Measurements from ENCODE around the gene BCL6B.

Gene BCL6B

GRCh38 chr17:6996256-6997011 is 26.4 kb upstream of the BCL6B start:
- Histone ChIP-seq H3K4me1 (ENCODE audit: control insufficient read depth in 1 of 2, insufficient read depth in 2 of 2, low read length in 2 of 2) (no peaks in the 10 kb centered on the region), H3K9ac (ENCODE audit: low read depth in 1 of 2, low read length in 2 of 2) (no peak overlapping the region), H3K9me3 (ENCODE audit: control insufficient read depth in 1 of 2, low read length in 2 of 2) (no peaks in the 10 kb centered on the region), H3K27ac (ENCODE audit: low read depth, low read length) (no peak overlapping the region), H3K27me3 (ENCODE audit: control insufficient read depth in 1 of 2, insufficient read depth in 2 of 2, low read length in 2 of 2) (no peaks in the 10 kb centered on the region), H3K36me3 (ENCODE audit: control insufficient read depth in 1 of 2, insufficient read depth in 2 of 2, low read length in 2 of 2) (peaks cover 10 to 35% of the 10 kb centered on the region in 2 donors), H3K4me3 (ENCODE audit: low read depth in 1 of 2, low read length in 2 of 2) (no peak overlapping the region)

DNA sequence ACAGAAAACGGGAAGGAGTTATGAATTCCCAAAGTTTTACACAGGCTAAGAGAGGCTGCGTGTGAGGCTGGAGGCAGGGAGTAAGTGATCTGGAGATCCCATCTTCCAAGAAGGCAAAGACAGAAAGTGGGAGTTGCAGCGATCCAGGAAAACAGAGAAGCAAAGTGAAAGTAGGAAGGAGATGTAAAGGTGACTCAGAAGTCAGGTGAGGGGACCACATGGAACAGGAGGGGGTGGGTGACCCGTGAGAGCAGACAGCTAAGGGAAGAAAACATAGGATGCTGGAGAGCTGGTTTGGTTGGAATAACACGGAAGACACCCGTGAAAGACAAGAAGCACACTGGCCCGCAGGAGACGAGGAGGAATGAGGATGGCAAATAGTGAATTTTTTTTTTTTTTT is 25.7 kb upstream of the BCL6B start:
- H3K4me1 ChIP-seq (ENCODE audit: control insufficient read depth in 1 of 2, insufficient read depth in 2 of 2, low read length in 2 of 2) = no peaks in the 10 kb centered on the region
- no peaks in the 10 kb centered on the region for H3K9me3 ChIP-seq (ENCODE audit: control insufficient read depth in 1 of 2, low read length in 2 of 2)
- no peak overlapping the region for H3K9ac ChIP-seq (ENCODE audit: low read depth in 1 of 2, low read length in 2 of 2)
- no peak overlapping the region for H3K27ac ChIP-seq (ENCODE audit: low read depth, low read length)
- H3K27me3 ChIP-seq (ENCODE audit: control insufficient read depth in 1 of 2, insufficient read depth in 2 of 2, low read length in 2 of 2) = no peaks in the 10 kb centered on the region
- no peak overlapping the region for H3K4me3 ChIP-seq (ENCODE audit: low read depth in 1 of 2, low read length in 2 of 2)
- peaks cover 16 to 42% of the 10 kb centered on the region in 2 donors for H3K36me3 ChIP-seq (ENCODE audit: control insufficient read depth in 1 of 2, insufficient read depth in 2 of 2, low read length in 2 of 2)

- no peak overlapping the region for H3K27ac ChIP-seq (ENCODE audit: low read depth, low read length)
Observed at GRCh38 chr17:6998855-6999508, 23.9 kb upstream of the BCL6B start.

DNA sequence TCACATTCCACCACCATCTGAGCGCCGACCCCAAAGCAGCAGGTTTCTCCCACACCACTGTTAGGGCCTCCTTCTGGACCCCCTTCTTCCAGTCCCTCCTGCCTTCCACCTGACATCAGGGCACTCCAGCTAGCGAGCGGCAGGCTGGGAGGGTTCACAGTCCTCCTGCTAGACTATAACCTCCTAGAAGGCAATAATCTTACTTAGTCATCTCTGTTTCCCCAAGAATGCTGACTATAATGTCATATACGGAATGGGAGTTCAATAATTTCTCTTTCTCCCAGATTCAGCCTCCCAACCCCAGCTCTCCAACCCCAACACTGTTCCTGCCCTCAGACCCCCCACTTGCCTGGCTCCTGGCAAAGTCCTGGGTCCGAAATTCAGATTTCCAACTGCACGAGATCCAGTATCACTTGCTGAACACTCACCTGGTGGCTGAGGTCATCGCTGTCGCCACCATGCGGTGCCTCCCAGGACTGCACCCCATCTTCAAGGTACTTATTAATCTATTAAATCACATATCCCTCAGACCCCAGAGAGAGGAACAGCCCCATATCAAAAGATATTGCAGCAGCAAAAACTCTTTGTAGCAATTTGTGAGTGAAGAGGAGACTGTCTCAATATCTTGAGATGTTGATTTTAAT is 21.4 kb upstream of the BCL6B start:
- no peaks in the 10 kb centered on the region for H3K27me3 ChIP-seq (ENCODE audit: control insufficient read depth in 1 of 2, insufficient read depth in 2 of 2, low read length in 2 of 2)
- no peaks in the 10 kb centered on the region for H3K9me3 ChIP-seq (ENCODE audit: control insufficient read depth in 1 of 2, low read length in 2 of 2)
- H3K9ac ChIP-seq (ENCODE audit: low read depth in 1 of 2, low read length in 2 of 2) = no peak overlapping the region
- H3K4me1 ChIP-seq (ENCODE audit: control insufficient read depth in 1 of 2, insufficient read depth in 2 of 2, low read length in 2 of 2) = no peaks in the 10 kb centered on the region
- peaks cover 25 to 55% of the 10 kb centered on the region in 2 donors for H3K36me3 ChIP-seq (ENCODE audit: control insufficient read depth in 1 of 2, insufficient read depth in 2 of 2, low read length in 2 of 2)
- H3K27ac ChIP-seq (ENCODE audit: low read depth, low read length) = no peak overlapping the region
- H3K4me3 ChIP-seq (ENCODE audit: low read depth in 1 of 2, low read length in 2 of 2) = no peak overlapping the region

More at GRCh38 chr17:6998855-6999508, 23.9 kb upstream of the BCL6B start:
- Histone ChIP-seq H3K4me3 (ENCODE audit: low read depth in 1 of 2, low read length in 2 of 2) (no peak overlapping the region), H3K4me1 (ENCODE audit: control insufficient read depth in 1 of 2, insufficient read depth in 2 of 2, low read length in 2 of 2) (no peaks in the 10 kb centered on the region), H3K36me3 (ENCODE audit: control insufficient read depth in 1 of 2, insufficient read depth in 2 of 2, low read length in 2 of 2) (peaks cover 25 to 52% of the 10 kb centered on the region in 2 donors), H3K27me3 (ENCODE audit: control insufficient read depth in 1 of 2, insufficient read depth in 2 of 2, low read length in 2 of 2) (no peaks in the 10 kb centered on the region), H3K9ac (ENCODE audit: low read depth in 1 of 2, low read length in 2 of 2) (no peak overlapping the region), H3K9me3 (ENCODE audit: control insufficient read depth in 1 of 2, low read length in 2 of 2) (no peaks in the 10 kb centered on the region)

DNA sequence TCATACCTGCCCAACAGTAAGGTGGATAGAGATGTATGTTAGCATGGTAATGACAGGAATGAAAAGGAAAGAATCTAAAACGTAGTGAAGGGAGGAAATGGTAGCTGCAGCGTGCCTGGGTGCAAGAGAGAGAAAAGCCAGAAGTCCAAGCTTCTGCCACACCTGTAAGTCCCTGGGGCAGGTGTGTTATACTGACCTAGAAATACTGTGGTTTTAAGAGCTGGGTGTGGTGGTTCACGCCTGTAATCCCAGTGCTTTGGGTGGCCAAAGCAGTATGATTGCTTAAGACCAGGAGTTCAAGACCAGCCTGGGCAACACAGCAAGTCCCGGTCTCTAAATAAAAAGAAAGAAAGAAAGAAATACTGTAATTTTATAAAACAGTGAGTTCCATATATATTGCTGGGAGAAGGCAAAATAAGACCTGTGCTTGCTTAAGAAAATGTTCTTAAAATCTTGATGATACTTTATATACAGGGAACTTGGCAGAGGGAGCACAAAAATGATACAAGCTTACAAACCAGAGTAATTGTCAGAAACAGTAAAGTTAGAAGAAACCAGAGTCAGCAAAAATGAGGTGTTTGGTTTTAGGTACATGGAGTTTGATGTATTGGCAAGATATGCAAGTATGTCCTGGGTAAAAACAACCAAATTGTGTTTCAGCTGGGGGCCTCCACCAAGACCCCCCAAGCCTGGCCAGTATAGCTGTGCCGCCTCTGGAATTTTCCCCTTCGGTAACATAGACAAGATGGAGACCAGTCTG is 20.4 kb upstream of the BCL6B start:
- Histone ChIP-seq H3K9me3 (ENCODE audit: control insufficient read depth in 1 of 2, low read length in 2 of 2) (no peaks in the 10 kb centered on the region), H3K36me3 (ENCODE audit: control insufficient read depth in 1 of 2, insufficient read depth in 2 of 2, low read length in 2 of 2) (peaks cover 25 to 48% of the 10 kb centered on the region in 2 donors), H3K27me3 (ENCODE audit: control insufficient read depth in 1 of 2, insufficient read depth in 2 of 2, low read length in 2 of 2) (no peaks in the 10 kb centered on the region), H3K4me1 (ENCODE audit: control insufficient read depth in 1 of 2, insufficient read depth in 2 of 2, low read length in 2 of 2) (no peaks in the 10 kb centered on the region), H3K9ac (ENCODE audit: low read depth in 1 of 2, low read length in 2 of 2) (no peak overlapping the region), H3K27ac (ENCODE audit: low read depth, low read length) (no peak overlapping the region), H3K4me3 (ENCODE audit: low read depth in 1 of 2, low read length in 2 of 2) (no peak overlapping the region)

GRCh38 chr17:7003745-7004144 is 19.1 kb upstream of the BCL6B start:
- no peaks in the 10 kb centered on the region for H3K4me1 ChIP-seq (ENCODE audit: control insufficient read depth in 1 of 2, insufficient read depth in 2 of 2, low read length in 2 of 2)
- H3K9me3 ChIP-seq (ENCODE audit: control insufficient read depth in 1 of 2, low read length in 2 of 2) = no peaks in the 10 kb centered on the region
- H3K36me3 ChIP-seq (ENCODE audit: control insufficient read depth in 1 of 2, insufficient read depth in 2 of 2, low read length in 2 of 2) = peaks cover 23 to 46% of the 10 kb centered on the region in 2 donors
- no peak overlapping the region for H3K9ac ChIP-seq (ENCODE audit: low read depth in 1 of 2, low read length in 2 of 2)
- no peak overlapping the region for H3K27ac ChIP-seq (ENCODE audit: low read depth, low read length)
- H3K27me3 ChIP-seq (ENCODE audit: control insufficient read depth in 1 of 2, insufficient read depth in 2 of 2, low read length in 2 of 2) = no peaks in the 10 kb centered on the region
- no peak overlapping the region for H3K4me3 ChIP-seq (ENCODE audit: low read depth in 1 of 2, low read length in 2 of 2)

DNA sequence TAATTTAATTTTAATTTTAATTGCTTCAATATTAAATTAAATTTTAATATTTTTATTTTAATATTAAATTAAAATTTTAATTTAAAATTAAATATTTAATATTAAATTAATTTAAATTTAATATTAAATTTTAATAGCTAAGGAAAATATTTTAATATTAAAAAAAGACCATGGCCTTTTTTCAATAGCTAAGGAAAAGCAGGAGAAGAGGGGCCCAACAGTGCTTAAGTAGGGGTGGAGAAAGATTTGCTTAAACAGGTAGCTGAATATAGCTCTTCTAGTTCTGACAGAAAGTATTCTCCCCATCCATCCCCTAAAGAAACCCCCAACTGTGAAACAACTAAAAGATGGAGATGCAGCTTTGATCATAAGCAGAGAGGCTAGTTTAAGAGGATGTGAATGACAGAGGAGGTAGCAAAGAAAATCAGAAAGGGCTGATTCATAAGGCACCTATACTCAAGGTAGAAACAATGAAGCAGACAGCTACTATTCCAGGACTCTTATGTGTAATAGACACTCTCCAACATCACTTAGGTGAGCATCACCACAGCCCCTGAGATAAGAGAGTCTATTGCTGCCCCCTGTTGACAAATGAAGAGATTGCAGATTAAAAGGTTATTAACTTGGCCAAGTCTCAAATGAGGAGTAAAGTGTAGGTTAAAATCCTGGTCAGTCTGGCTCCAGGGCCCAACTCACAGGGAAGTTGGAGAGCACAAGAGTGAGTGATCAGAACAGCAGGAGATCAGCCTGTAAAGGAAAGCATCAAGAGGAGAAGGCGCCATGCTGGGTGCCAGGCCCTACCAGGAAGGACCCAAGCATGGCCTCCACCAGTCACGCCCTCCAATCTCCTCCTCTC is 18.2 kb upstream of the BCL6B start:
- no peaks in the 10 kb centered on the region for H3K27me3 ChIP-seq (ENCODE audit: control insufficient read depth in 1 of 2, insufficient read depth in 2 of 2, low read length in 2 of 2)
- H3K36me3 ChIP-seq (ENCODE audit: control insufficient read depth in 1 of 2, insufficient read depth in 2 of 2, low read length in 2 of 2) = peaks cover 18 to 39% of the 10 kb centered on the region in 2 donors
- H3K9me3 ChIP-seq (ENCODE audit: control insufficient read depth in 1 of 2, low read length in 2 of 2) = no peaks in the 10 kb centered on the region
- no peak overlapping the region for H3K27ac ChIP-seq (ENCODE audit: low read depth, low read length)
- no peak overlapping the region for H3K4me3 ChIP-seq (ENCODE audit: low read depth in 1 of 2, low read length in 2 of 2)
- no peak overlapping the region for H3K9ac ChIP-seq (ENCODE audit: low read depth in 1 of 2, low read length in 2 of 2)
- peaks cover under 1 to 2% of the 10 kb centered on the region in 2 donors for H3K4me1 ChIP-seq (ENCODE audit: control insufficient read depth in 1 of 2, insufficient read depth in 2 of 2, low read length in 2 of 2)

- H3K9ac ChIP-seq (ENCODE audit: low read depth in 1 of 2, low read length in 2 of 2) = no peak overlapping the region
- H3K9me3 ChIP-seq (ENCODE audit: control insufficient read depth in 1 of 2, low read length in 2 of 2) = no peaks in the 10 kb centered on the region
- H3K4me3 ChIP-seq (ENCODE audit: low read depth in 1 of 2, low read length in 2 of 2) = no peak overlapping the region
- H3K27ac ChIP-seq (ENCODE audit: low read depth, low read length) = no peak overlapping the region
- H3K27me3 ChIP-seq (ENCODE audit: control insufficient read depth in 1 of 2, insufficient read depth in 2 of 2, low read length in 2 of 2) = no peaks in the 10 kb centered on the region
- H3K4me1 ChIP-seq (ENCODE audit: control insufficient read depth in 1 of 2, insufficient read depth in 2 of 2, low read length in 2 of 2) = peaks cover 12 to 13% of the 10 kb centered on the region in 2 donors
- H3K36me3 ChIP-seq (ENCODE audit: control insufficient read depth in 1 of 2, insufficient read depth in 2 of 2, low read length in 2 of 2) = peaks cover 18 to 32% of the 10 kb centered on the region in 2 donors
Observed at GRCh38 chr17:7005716-7006115, 17.1 kb upstream of the BCL6B start.

- H3K4me3 ChIP-seq (ENCODE audit: low read depth in 1 of 2, low read length in 2 of 2) = no peak overlapping the region
- H3K36me3 ChIP-seq (ENCODE audit: control insufficient read depth in 1 of 2, insufficient read depth in 2 of 2, low read length in 2 of 2) = peaks cover 10 to 18% of the 10 kb centered on the region in 2 donors
- peaks cover 18 to 22% of the 10 kb centered on the region in 2 donors for H3K4me1 ChIP-seq (ENCODE audit: control insufficient read depth in 1 of 2, insufficient read depth in 2 of 2, low read length in 2 of 2)
- no peak overlapping the region for H3K27ac ChIP-seq (ENCODE audit: low read depth, low read length)
- no peak overlapping the region for H3K9ac ChIP-seq (ENCODE audit: low read depth in 1 of 2, low read length in 2 of 2)
- H3K9me3 ChIP-seq (ENCODE audit: control insufficient read depth in 1 of 2, low read length in 2 of 2) = no peaks in the 10 kb centered on the region
- H3K27me3 ChIP-seq (ENCODE audit: control insufficient read depth in 1 of 2, insufficient read depth in 2 of 2, low read length in 2 of 2) = no peaks in the 10 kb centered on the region
Observed at GRCh38 chr17:7007143-7007542, 15.7 kb upstream of the BCL6B start.
